ENCODE data around the gene YAP1.

The YAP1 gene

DNA sequence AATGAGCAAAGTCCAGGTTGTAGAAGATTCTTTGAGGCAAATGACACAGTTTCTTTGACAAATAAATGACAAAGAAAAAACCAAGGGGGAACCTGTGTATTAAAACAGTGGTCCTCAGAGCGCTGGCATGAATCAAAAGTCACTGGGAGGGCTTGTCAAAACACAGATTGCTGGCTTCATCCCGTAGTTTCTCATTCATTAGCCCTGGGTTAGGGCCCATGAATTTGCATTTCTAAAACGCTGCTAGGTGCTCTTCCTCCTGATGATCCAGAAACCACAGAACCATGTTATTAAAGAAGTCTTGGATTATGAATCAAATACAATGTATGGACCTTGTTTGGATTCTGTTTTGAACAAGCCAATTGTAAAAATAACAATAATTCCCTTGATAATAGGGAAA lies 92.7 kb downstream of the YAP1 start:
- DNase-seq: no peak

DNA sequence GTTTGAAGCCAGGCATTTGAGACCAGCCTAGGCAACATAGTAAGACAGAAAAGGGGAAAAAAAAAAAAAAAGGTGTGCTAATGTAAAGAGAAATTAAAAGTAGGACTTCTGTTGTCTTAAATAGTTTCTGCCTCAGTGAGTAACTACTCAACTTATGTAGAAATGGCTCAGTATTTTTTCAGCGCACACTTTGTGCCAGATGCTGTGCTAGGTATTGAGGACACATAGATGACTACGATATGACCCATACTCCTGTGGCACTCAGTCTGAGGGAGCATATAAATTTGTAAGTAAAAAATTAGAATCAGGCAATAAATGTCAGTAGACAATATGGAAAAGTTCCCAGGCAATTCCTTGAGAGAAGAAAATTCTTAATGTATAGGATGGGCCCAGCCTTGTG lies 93.9 kb downstream of the YAP1 start:
- no peak for DNase-seq

GRCh38 chr11:102205805-102206204 lies 95.6 kb downstream of the YAP1 start:
- no peak for DNase-seq

DNA sequence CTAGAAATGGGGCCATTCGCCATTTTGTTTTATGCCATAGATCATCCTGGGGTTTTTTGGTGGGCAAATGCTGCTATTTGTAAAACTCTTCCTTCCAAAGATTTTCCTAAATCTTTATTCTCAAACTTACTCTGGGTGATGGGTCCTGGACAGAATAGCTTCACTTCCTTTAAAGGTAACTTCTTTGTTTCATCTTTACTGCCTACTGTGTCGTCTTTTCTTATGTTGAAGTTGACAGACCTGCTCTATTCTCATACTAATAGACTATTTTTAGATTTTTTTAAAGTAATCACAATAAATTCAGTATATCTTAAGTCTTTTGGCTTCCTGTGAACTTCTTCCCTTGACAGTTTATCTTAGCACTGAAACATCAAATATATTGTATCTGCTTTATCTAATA lies 98.6 kb downstream of the YAP1 start:
- DNase-seq: no peak

DNA sequence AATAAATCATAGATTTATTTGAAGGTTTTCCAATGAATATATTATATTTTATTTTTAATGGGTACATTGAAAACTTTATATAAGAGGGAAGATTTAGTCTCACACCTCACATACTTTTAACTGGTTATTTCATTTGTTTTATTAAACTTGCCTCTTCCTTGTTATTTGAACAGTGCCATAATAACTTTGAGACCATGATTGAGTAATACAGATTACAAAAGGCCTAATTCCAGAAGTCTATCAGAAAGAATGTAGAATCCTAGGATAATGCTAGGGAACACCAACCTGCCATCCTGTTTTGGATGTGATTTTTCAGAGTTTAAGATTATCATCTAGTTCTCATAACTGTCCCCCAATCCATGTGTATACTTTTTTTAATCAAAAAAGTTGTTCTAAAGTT lies 104.4 kb downstream of the YAP1 start:
- no peak for DNase-seq

- no peak for DNase-seq
Observed at GRCh38 chr11:102216433-102217075, 106.3 kb downstream of the YAP1 start.

DNA sequence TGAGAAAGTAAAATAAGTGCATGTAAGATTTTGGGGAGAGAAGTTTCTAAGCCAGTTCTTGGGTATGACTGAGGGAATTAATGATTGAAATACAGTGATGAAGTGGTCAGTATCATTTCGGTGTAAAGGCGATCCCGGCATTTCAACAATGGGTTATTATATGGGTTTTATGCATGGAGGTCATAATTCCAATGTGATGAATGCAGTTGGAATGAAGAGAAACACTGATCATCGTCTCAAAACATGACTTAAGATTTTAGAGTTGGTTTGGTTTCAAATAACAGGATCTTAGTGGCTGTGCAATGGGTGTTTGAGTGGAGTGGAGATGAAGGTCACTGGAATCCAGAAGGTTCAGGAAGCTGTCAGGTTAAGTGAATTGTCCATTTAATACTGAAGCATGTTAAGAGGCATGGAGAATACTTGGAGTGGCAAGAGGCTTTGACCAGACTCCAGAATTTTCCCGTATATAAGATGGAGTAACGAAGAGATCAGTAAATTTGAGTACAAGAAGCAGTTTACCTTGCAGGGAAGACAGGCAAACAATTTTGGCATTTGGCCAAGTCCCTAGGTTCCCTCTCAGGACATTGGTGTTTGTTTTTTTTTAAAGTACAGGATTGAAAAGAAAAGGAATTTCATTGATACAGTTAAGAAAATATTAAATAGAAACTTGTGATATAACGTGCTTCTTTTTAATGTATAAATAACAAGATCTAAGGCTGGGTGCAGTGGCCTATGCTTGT lies 110.7 kb downstream of the YAP1 start:
- DNase-seq: no peak

GRCh38 chr11:102223859-102224258 lies 113.6 kb downstream of the YAP1 start:
- DNase-seq: no peak

DNA sequence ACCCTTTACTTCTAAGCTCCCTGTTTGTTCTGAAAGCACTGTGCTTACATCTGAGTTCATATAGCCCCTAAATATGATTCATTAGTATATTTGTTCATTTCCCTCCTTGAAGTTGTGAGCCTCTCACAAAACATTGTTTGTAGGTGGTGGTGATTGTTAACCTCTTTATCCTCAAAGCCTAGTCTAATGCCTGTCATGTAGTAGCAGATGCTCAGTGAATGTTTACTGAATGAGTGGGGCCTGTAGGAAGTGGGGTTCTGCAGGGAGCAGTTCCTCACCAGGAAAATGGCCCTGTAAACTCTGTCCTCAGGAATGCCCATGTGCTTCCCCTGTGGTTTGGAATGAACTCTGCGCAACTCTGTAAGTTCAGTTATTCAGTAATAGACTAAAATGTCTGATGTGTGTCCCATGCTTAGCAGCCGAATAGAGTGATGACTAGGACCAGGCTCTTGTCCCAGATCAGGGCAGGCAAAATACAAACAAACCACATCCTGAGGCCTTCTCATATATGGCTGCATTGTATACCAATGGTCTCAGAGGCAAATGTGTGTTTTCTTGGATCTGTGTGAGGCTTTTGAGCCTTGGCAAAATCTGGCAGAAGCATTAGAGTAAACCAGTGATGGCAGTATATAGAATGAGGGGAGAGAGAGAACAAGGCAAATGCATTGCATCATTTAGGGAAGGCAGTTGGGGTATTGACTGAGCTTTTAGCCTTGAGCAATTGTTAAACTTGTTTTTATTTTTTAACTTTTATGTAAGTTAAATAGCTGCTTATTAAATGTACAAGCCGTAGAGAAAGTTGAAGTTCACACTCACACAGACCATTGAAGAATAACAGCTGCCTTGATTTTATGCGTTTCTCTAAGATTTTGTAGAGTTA lies 115.7 kb downstream of the YAP1 start:
- no peak for DNase-seq

DNA sequence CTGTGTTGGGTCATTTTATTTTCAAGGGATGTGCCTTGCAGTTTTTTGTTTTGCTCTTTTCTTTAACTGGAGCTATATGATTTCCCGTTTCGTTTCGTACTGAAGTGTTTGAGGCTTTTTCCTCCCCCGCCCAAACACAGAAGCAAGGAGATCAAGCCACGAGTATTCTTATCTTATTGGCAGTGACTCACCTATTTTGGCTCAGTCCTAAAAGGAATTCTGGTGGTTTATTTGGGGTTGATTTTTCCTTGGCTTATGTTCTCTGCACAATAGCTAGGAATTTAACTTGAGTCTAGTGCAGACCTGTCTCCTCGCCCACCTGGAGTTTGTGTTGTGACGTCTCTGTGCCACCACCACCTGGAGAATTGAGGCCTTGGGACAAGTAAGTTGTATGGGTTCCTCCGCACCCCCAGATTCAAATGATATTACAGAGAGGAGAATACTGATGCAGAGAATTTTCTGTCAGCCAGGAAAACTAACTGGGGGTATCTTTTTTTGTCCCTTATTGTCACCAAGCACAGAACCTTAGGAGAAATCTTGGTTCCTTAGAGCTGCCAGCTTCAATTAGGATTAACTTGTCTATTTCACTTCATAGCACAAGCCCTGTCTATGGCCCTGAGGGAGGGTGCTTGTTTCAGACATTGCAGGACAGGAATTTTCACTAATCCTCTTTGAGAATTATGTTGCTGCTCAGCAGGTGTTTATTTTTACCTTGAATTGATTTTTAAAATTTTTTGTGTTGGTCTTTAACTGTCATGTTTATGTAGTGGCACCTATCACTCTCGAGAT lies 116.6 kb downstream of the YAP1 start:
- no peak for DNase-seq

- DNase-seq: no peak
Observed at GRCh38 chr11:102229510-102230123, 119.4 kb downstream of the YAP1 start.

- no peak for DNase-seq
Observed at GRCh38 chr11:102230186-102230585, 119.9 kb downstream of the YAP1 start.

GRCh38 chr11:102230911-102231310 lies 120.7 kb downstream of the YAP1 start:
- DNase-seq: no peak

- no peak for DNase-seq
Observed at GRCh38 chr11:102234779-102235439, 124.7 kb downstream of the YAP1 start.

GRCh38 chr11:102237096-102237735 lies 127.0 kb downstream of the YAP1 start:
- DNase-seq: no peak

DNA sequence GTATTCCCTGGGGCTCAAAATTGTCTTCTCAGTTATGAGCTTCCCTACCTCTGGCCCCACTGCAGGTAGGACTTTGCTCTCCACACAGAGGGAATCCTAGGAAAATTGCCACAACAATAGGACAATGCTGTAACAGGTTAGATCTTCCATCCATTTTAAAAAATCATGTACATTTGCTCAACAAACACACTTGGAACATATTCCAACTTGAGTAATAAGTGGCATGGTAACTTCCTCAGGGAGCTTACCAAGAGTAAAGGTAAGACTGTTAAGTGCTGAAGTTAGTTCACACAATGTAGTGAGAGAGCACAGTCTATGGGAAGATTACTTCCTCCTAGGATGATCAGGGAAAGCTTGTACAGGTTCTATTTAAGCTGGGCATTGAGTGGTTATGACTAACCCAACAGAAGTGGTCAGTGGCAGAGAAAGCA lies 128.2 kb downstream of the YAP1 start:
- DNase-seq: no peak

DNA sequence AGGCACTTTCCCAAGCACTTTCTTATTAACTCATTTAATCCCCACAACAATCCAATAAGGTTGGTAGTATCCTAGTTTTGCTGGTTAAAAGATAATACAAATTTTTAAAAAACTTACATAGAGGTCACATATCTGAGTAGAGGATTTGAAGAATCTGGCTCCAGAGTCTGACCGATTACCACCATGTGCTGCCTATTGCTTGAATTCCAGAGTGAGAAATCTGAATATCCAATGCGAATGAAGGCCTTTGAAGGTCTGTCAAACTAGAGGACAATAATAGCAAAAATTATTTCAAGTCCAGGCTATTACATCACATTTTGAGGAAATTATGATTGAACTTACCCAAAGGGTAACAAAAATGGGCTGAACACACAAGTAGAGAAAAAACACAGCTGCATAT lies 129.2 kb downstream of the YAP1 start:
- no peak for DNase-seq

- DNase-seq: no peak
Observed at GRCh38 chr11:102239911-102240310, 129.7 kb downstream of the YAP1 start.

DNA sequence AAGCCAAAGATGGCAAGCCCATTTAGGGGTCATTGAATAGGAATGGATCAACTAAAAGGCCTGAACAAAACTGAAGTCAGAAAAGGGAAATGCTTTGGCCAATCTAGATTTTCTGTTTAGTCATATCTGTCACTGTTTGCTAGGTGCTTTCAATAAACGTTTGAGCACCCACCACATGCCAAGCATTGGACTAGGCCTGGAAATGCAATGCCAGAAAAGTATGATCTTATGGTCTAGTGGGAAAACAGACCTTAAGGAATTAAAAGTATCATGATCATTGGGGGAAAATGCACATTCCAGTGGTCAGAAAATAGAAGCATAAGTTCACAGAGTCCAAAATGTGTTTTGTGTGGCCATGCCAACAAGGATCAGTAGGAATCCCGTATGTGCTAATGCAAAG lies 130.3 kb downstream of the YAP1 start:
- no peak for DNase-seq

DNA sequence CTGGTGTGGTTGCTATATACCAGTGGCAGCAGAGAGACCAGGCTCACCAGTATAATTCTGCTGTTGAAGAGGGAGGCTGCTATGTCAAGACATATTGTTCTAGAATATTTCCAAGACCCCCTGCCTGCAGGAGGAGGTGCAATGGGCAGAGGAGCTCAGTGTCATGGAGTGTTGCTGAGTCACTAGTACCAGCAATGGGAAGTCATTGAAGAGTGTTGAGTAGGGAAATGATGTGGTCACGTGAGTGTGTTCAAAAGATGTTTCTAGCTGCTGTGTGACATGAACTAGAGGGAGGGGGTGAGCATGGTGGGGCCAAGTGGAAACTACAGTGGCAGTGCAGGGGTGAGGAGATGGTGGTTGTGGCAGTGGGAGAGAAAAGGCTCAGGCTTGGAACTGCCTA lies 130.8 kb downstream of the YAP1 start:
- DNase-seq: no peak

DNA sequence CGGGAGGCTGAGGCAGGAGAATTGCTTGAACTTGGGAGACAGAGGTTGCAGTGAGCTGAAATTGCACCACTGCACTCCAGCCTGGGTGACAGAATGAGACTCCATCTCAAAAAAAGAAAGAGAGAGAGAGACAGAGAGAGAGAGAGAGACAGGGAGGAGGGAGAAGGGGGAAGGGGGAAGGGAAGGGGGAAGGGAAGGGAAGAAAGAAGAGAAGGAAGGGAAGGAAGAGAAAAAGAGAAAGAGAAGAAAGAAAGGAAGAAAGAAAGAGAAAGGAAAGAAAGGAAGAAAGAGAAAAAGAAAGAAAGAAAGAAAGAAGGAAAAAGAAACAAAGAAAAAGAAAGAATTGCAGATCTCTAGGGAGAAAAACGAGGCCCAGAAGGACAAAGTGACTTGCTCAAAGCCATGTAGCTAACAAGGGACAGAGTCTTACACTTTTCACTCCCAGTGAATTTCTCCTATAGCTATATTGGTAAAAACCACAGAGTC lies 133.2 kb downstream of the YAP1 start:
- DNase-seq: no peak
